Measurements from ENCODE around the gene LRRC70.
"Not testable (repeated sequence)": the region's sequence is repeated elsewhere in the genome, so short reads cannot be mapped to it uniquely, and the experiment has no call there.

LRRC70 gene

GRCh38 chr5:62606878-62607277 lies 28.3 kb downstream of the LRRC70 start:
- DNase-seq (ENCODE audit: low read depth) = no peak

GRCh38 chr5:62607615-62608014 lies 29.0 kb downstream of the LRRC70 start:
- DNase-seq (ENCODE audit: low read depth) = no peak

GRCh38 chr5:62608529-62609511 lies 30.2 kb downstream of the LRRC70 start:
- no peak for DNase-seq (ENCODE audit: low read depth)

- DNase-seq (ENCODE audit: low read depth) = no peak
These were observed 35.7 kb downstream of the LRRC70 start for GRCh38 chr5:62614355-62614754.

GRCh38 chr5:62616615-62617277 lies 38.1 kb downstream of the LRRC70 start:
- DNase-seq (ENCODE audit: low read depth) = no peak

- no peak for DNase-seq (ENCODE audit: low read depth)
These were observed 39.3 kb downstream of the LRRC70 start for GRCh38 chr5:62617943-62618342.

GRCh38 chr5:62620761-62621160 lies 42.1 kb downstream of the LRRC70 start:
- DNase-seq (ENCODE audit: low read depth) = no peak

GRCh38 chr5:62621280-62621679 lies 42.7 kb downstream of the LRRC70 start:
- DNase-seq (ENCODE audit: low read depth) = no peak

GRCh38 chr5:62623271-62623670 lies 44.7 kb downstream of the LRRC70 start:
- no peak for DNase-seq (ENCODE audit: low read depth)

- DNase-seq (ENCODE audit: low read depth) = not testable (repeated sequence)
These were observed 45.8 kb downstream of the LRRC70 start for GRCh38 chr5:62624436-62624835.

GRCh38 chr5:62626534-62626933 lies 47.9 kb downstream of the LRRC70 start:
- no peak for DNase-seq (ENCODE audit: low read depth)

GRCh38 chr5:62627121-62627520 lies 48.5 kb downstream of the LRRC70 start:
- DNase-seq (ENCODE audit: low read depth) = no peak

- no peak for DNase-seq (ENCODE audit: low read depth)
These were observed 49.3 kb downstream of the LRRC70 start for GRCh38 chr5:62627901-62628300.
